Stomach (tissue), 9 donors: ENCODE data around the gene GPATCH1. TPM values are rescaled to one million over a fixed set of nuclear protein-coding genes. Genes with fewer than 3 reads are reported as not detected.
A peak's percentile ranks its signal among the peaks of the same experiment; 100 is the strongest.

Experiments used
- DNase-seq, 2 donors: peaks; one replicate each; pipeline versions ENCODE4 v3.0.0 to v3.0.0-alpha.2; 2013 to 2019
- H3K27ac ChIP-seq, 5 donors: fragments of 200-600 bp in 4 of 5; sonication (generic) in 4 of 5; one replicate each; pipeline ENCODE4 v1.5.1; 2013 to 2019; ENCODE audit warnings: mild to moderate bottlenecking in 1 of 5, moderate library complexity in 1 of 5
- H3K27me3 ChIP-seq, 3 donors: fragments of 200-600 bp; sonication (generic); one replicate each; pipeline ENCODE4 v1.5.1; 2017 to 2019; ENCODE audit warnings: mixed run types in 1 of 3
- H3K36me3 ChIP-seq, 4 donors: fragments of 200-600 bp; sonication (generic); 1 replicate in 3 of 4; 2 replicates in 1 of 4; pipeline ENCODE4 v1.5.1; 2016 to 2019
- H3K4me1 ChIP-seq, 4 donors: fragments of 200-600 bp; sonication (generic); one replicate each; pipeline ENCODE4 v1.5.1; 2016 to 2019
- H3K4me3 ChIP-seq, 4 donors: fragments of 200-600 bp; sonication (generic) in 3 of 4; one replicate each; pipeline ENCODE4 v1.5.1; 2016 to 2019; ENCODE audit warnings: mild to moderate bottlenecking in 1 of 4
- H3K9me3 ChIP-seq, 4 donors: fragments of 200-600 bp; sonication (generic); one replicate each; pipeline ENCODE4 v1.5.1; 2016 to 2019
- EP300 ChIP-seq: sonication (generic); formaldehyde crosslinking; IDR thresholded peaks from one replicate; pipeline ENCODE4 v1.6.1; 2017; ENCODE audit warnings: antibody characterized with exemption
- POLR2A ChIP-seq, 4 donors: fragments of 450-650 bp; IDR thresholded peaks; one replicate each; pipeline ENCODE4 v1.6.1; 2016; ENCODE audit warnings: antibody characterized with exemption in 4 of 4, control low read depth in 2 of 4, mild to moderate bottlenecking in 1 of 4, moderate library complexity in 1 of 4
- POLR2AphosphoS5 ChIP-seq, 3 donors: sonication (generic); formaldehyde crosslinking; IDR thresholded peaks; one replicate each; pipeline ENCODE4 v1.6.1; 2016; ENCODE audit warnings: antibody characterized with exemption in 3 of 3
- WGBS, 5 donors: extraction: QIAGEN DNeasy Blood & Tissue Kit in 3 of 5; methylation state at CpG; one replicate each; pipeline versions ENCODE4 v1.1.5 to v1.1.7; 2013 to 2018; 5-methylcytosine and 5-hydroxymethylcytosine counted together
- intact Hi-C: fragments of 100-400 bp; cut with DNase I; formaldehyde crosslinking; loops from one replicate; pipeline ENCODE4 v1.15.1; 2023; ENCODE audit warnings: low total_unique reads
- polyA plus RNA-seq, 3 donors: library from polyadenylated mRNA; stranded (reverse); fragments of 200-250 nt; gene quantifications; one replicate each; pipeline ENCODE4 v1.2.3, GENCODE V29; 2013
- total RNA-seq, 5 donors: library from RNA; depleted of rRNA; stranded (reverse); fragments of >200 nt; gene quantifications; one replicate each; pipeline versions ENCODE4 v1.1.0 to v1.2.3, GENCODE V29; 2014 to 2016
- TF ChIP-seq, protein P1 (sequence below), 7 experiments: fragments of 450-650 bp in 4 of 7; fragments of 200-600 bp in 3 of 7; sonication (generic) in 3 of 7; IDR thresholded peaks; one replicate each; pipeline ENCODE4 v1.5.1; 2016 to 2019; ENCODE audit warnings: antibody characterized with exemption in 7 of 7, control low read depth in 2 of 7, mild to moderate bottlenecking in 1 of 7
- donor health status: healthy with polysubstance abuse.
- donor health status: Bipolar disorder and iron deficiency.
- donor health status: healthy.

Gene GPATCH1
- total and polyA plus RNA-seq, 8 donors, result 1.2 to 31.5 (median 5.6) TPM

DNA sequence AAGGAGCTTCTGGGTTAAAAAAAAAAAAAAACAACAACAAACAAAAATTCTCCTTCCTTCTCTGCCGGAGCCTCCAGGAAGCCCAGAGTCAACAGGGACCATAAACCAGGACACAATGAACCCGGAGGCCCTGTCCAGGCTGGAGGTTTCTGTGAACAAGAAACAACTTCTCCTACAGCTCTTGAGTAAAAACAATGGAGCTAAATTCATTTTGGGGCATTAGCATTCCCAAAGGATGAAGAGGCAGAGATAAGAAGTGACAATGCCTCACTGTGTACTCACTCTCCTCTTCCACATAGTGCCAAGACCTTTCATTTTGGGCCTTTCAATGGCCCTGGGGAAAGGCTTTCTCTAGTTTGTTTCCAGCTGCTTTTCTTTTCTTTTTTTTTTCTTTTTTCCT, 25.3 kb upstream of the GPATCH1 start:
- WGBS, 5 donors, result 16 to 46% (median 32%) methylated on average over 2 of the region's 2 CpGs
- Histone ChIP-seq H3K27ac (peak overlapping the region in 4 of 5 donors; percentile 17 to 84 (median 54)), H3K4me1 (peaks cover 15 to 51% (median 31%) of the 10 kb centered on the region in 4 donors), H3K36me3 (no peaks in the 10 kb centered on the region), H3K9me3 (no peaks in the 10 kb centered on the region), H3K27me3 (no peaks in the 10 kb centered on the region), H3K4me3 (no peak overlapping the region)
- intact Hi-C loops, result no loop called here
- TF ChIP-seq EP300, result no peak
- no peak for TF ChIP-seq POLR2A (IDR thresholded peaks at IDR 0.05)
- TF ChIP-seq, protein P1, sequence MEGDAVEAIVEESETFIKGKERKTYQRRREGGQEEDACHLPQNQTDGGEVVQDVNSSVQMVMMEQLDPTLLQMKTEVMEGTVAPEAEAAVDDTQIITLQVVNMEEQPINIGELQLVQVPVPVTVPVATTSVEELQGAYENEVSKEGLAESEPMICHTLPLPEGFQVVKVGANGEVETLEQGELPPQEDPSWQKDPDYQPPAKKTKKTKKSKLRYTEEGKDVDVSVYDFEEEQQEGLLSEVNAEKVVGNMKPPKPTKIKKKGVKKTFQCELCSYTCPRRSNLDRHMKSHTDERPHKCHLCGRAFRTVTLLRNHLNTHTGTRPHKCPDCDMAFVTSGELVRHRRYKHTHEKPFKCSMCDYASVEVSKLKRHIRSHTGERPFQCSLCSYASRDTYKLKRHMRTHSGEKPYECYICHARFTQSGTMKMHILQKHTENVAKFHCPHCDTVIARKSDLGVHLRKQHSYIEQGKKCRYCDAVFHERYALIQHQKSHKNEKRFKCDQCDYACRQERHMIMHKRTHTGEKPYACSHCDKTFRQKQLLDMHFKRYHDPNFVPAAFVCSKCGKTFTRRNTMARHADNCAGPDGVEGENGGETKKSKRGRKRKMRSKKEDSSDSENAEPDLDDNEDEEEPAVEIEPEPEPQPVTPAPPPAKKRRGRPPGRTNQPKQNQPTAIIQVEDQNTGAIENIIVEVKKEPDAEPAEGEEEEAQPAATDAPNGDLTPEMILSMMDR (IDR thresholded peaks at IDR 0.05), result no peak
- no peak for DNase-seq

DNA sequence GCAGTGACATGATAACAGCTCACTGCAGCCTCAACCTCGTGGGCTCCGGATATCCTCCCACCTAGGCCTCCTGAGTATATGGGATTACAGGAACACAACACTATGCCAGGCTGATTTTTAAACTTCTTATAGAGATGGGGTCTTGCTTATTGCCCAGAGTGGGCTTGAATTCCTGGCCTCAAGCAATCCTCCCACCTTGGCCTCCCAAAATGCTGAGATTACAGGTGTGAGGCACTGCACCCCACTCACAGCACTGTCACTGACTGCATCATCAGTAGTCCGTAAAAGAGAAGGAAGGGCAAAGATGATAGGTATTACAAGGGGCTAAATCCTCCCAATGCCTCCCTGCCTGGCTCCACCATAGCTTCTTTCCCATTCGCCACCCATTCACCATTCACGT, 20.4 kb upstream of the GPATCH1 start:
- no peak for TF ChIP-seq POLR2A (IDR thresholded peaks at IDR 0.05)
- TF ChIP-seq, protein P1 (IDR thresholded peaks at IDR 0.05), result no peak
- H3K27me3 ChIP-seq, result peaks cover 0 to 40% (median 24%) of the 10 kb centered on the region in 3 donors
- H3K4me1 ChIP-seq, result peaks cover 26 to 44% (median 32%) of the 10 kb centered on the region in 4 donors
- DNase-seq, result no peak
- intact Hi-C loops, result no loop called here
- H3K4me3 ChIP-seq, result no peak overlapping the region
- H3K27ac ChIP-seq, result no peak overlapping the region
- H3K9me3 ChIP-seq, result no peaks in the 10 kb centered on the region
- no peaks in the 10 kb centered on the region for H3K36me3 ChIP-seq
- 76 to 87% (median 80%) methylated on average over 5 of the region's 5 CpGs for WGBS, 5 donors

DNA sequence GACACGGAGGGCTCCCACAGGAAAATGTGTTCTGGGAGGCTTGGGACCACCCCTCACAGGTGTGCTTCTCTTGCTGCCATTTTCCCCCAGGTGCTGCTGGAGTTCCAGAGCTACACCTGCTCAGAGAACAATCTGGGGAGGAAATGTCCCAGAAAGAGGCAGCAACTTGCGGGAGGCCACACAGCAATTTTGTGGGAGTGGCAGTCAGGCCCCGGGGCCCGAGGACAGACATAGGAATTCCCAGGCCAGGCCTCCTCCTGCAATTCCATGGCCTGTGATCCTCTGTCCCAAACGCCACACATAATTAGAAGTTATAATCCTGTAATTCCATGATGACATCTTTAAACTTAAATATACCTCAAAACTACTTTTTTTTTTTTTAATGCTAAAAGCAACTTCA, 18.1 kb upstream of the GPATCH1 start:
- TF ChIP-seq POLR2A (IDR thresholded peaks at IDR 0.05) (no peak), EP300 (no peak), POLR2AphosphoS5 (IDR thresholded peaks at IDR 0.05) (no peak)
- TF ChIP-seq, protein P1 (IDR thresholded peaks at IDR 0.05), result no peak
- Histone ChIP-seq H3K36me3 (no peaks in the 10 kb centered on the region), H3K9me3 (no peaks in the 10 kb centered on the region), H3K4me3 (peak overlapping the region in 3 of 4 donors; percentile 74 to 92 (median 80)), H3K4me1 (peaks cover 26 to 44% (median 32%) of the 10 kb centered on the region in 4 donors), H3K27me3 (peaks cover 0 to 44% (median 24%) of the 10 kb centered on the region in 3 donors), H3K27ac (peak overlapping the region in 3 of 5 donors; percentile 88 to 92 (median 89))
- no peak for DNase-seq
- intact Hi-C loops, result no loop called here
- 39 to 67% (median 53%) methylated on average over 5 of the region's 5 CpGs for WGBS, 5 donors

DNA sequence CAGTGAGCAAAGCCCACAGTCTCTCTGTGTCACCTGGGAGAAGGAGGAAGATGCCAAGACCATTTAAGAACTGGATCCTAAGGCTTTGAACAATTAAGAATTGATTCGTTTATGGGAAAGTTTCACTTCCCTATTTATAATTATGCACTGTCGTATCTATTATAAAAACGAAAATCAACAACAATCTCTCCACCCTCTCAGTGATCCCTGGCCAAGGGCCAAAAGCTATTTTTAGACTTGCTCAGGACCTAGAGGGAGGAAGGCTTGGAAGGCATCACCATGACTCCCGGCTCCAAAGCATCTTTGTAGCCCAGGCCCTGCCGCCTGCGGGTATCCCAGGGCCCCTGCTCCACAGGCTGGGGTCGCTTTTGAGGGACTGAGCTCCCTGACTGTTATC, 17.6 kb upstream of the GPATCH1 start:
- H3K36me3 ChIP-seq, result no peaks in the 10 kb centered on the region
- intact Hi-C loops, result no loop called here
- 4 to 13% (median 7%) methylated on average over 7 of the region's 7 CpGs for WGBS, 5 donors
- TF ChIP-seq, protein P1 (IDR thresholded peaks at IDR 0.05), result no peak
- no peak for TF ChIP-seq POLR2A (IDR thresholded peaks at IDR 0.05)
- no peak for TF ChIP-seq EP300
- TF ChIP-seq POLR2AphosphoS5 (IDR thresholded peaks at IDR 0.05), result no peak
- H3K4me1 ChIP-seq, result peaks cover 26 to 44% (median 32%) of the 10 kb centered on the region in 4 donors
- peaks cover 0 to 44% (median 24%) of the 10 kb centered on the region in 3 donors for H3K27me3 ChIP-seq
- H3K4me3 ChIP-seq, result peak overlapping the region; percentile 70 to 92 (median 77)
- DNase-seq, result peak; percentile 73 to 83
- no peaks in the 10 kb centered on the region for H3K9me3 ChIP-seq
- peak overlapping the region; percentile 57 to 92 (median 88) for H3K27ac ChIP-seq
